Kidney epithelial cell (primary cell): ENCODE results near the gene ST3GAL4. TPM values are rescaled to one million over a fixed set of nuclear protein-coding genes. Genes with fewer than 3 reads are reported as not detected.

Experiments
- DNase-seq: peaks from one replicate; pipeline ENCODE4 v3.0.0-alpha.2; 2010; ENCODE audit warnings: low read depth
- H3K27me3 ChIP-seq: 2 replicates; pipeline ENCODE4 v1.6.0; 2011; ENCODE audit warnings: low read length; ENCODE audit not compliant: control insufficient read depth, insufficient read depth
- H3K36me3 ChIP-seq: 2 replicates; pipeline ENCODE4 v1.5.1; 2011; ENCODE audit warnings: low read length; ENCODE audit not compliant: control insufficient read depth, insufficient read depth
- H3K4me3 ChIP-seq: 2 replicates; pipeline ENCODE4 v1.5.1; 2011; ENCODE audit warnings: low read depth, mild to moderate bottlenecking, control low read depth, low read length
- total RNA-seq: library from RNA; depleted of rRNA; stranded (reverse); fragments of >200 nt; gene quantifications from 2 replicates; pipeline ENCODE4 v1.2.3, GENCODE V29; 2015
- TF ChIP-seq, protein P1 (sequence below): IDR thresholded peaks from 2 replicates; pipeline ENCODE4 v1.5.1; 2011; ENCODE audit warnings: mild to moderate bottlenecking, moderate library complexity, low read length, control low read depth, inconsistent platforms; ENCODE audit not compliant: insufficient read depth, poor library complexity, severe bottlenecking

Gene ST3GAL4
- total RNA-seq, 1 donor from 2014 or later = 12.7 TPM

- TF ChIP-seq, protein P1, sequence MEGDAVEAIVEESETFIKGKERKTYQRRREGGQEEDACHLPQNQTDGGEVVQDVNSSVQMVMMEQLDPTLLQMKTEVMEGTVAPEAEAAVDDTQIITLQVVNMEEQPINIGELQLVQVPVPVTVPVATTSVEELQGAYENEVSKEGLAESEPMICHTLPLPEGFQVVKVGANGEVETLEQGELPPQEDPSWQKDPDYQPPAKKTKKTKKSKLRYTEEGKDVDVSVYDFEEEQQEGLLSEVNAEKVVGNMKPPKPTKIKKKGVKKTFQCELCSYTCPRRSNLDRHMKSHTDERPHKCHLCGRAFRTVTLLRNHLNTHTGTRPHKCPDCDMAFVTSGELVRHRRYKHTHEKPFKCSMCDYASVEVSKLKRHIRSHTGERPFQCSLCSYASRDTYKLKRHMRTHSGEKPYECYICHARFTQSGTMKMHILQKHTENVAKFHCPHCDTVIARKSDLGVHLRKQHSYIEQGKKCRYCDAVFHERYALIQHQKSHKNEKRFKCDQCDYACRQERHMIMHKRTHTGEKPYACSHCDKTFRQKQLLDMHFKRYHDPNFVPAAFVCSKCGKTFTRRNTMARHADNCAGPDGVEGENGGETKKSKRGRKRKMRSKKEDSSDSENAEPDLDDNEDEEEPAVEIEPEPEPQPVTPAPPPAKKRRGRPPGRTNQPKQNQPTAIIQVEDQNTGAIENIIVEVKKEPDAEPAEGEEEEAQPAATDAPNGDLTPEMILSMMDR = no peak
- no peak for DNase-seq
Measured at GRCh38 chr11:126310992-126311310, 44.5 kb upstream of the ST3GAL4 start.

DNA sequence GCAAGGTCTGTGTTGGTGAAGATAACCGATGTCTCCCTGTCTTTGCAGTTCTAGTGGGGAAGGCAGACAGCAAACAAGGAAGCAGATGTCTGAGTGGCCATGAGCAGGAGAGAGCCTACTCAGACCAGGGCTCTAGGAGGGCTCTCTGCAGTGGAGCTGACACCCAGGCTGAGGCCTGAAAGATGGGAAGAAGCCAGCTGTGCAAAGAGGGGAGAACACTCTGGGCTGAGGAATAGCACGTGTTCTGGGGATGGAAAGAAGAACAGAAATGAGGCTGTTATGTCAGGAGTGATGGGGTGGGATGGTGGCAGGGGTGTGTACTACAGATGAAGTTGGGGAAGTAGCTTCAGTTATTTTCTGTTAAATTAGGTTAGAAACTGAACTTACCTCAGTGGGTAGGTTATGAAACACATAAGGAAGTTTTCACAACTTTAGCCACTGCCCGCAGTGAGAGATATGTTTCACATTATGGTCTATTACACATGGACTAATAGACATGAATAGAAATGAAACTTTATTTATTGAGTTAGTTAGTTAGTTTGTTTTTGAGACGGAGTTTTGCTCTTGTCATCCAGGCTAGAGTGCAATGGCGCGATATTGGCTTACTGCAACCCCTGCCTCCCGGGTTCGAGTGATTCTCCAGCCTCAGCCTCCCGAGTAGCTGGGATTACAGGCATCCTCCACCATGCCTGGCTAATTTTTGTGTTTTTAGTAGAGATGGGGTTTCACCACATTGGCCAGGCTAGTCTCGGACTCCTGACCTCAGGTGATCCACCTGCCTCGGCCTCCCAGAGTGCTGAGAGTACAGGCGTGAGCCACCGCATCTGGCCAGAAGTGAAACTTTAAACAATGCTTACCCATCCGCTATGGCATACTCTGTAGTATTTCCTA, 43.8 kb upstream of the ST3GAL4 start:
- TF ChIP-seq, protein P1 = no peak
- Histone ChIP-seq H3K36me3 (no peaks in the 10 kb centered on the region), H3K27me3 (no peaks in the 10 kb centered on the region), H3K4me3 (no peak overlapping the region)
- no peak for DNase-seq

More at GRCh38 chr11:126310992-126311310, 44.5 kb upstream of the ST3GAL4 start:
- H3K4me3 ChIP-seq = no peak overlapping the region
- H3K27me3 ChIP-seq = no peaks in the 10 kb centered on the region
- H3K36me3 ChIP-seq = no peaks in the 10 kb centered on the region

DNA sequence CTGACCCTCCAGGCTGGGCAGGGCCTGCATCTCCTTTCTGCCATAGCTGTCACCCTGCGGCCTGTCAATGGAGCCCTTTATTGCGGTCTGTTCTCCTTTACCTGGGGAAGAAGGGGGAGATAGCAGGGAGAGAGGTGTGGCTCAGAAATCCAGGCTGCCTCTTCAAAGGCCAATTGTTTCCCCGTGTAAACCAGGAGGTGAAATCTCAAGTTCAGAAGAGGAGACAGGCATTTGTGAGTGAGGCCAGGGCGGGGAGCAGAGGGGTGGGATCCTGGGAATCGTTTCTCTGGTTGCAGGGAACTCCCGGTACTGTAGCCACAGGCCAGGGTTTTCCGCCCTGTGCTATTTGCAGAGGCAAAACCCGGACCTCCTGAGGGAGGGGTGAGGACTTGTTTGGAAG, 42.5 kb upstream of the ST3GAL4 start:
- no peak for DNase-seq
- TF ChIP-seq, protein P1 = no peak
- Histone ChIP-seq H3K36me3 (no peaks in the 10 kb centered on the region), H3K4me3 (no peak overlapping the region), H3K27me3 (no peaks in the 10 kb centered on the region)

DNA sequence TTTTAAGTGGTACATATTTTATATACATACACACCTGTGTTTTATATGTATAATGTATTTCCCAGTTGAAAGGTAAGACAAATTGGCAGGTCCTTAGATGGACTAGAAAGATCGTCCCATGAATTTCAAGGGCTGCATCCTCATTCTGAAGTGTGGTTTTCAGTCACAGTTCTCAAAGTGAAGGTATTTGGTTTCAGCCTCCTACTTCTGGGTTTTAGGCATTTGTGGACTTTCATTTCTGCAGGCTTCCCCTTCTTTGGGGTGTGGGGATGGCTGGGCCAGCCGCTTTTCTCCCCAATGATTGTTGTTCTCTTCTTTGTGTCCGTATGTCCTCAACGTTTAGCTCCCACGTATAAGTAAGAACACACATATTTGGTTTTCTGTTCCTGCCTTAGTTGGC, 41.7 kb upstream of the ST3GAL4 start:
- DNase-seq = no peak
- no peaks in the 10 kb centered on the region for H3K36me3 ChIP-seq
- TF ChIP-seq, protein P1 = no peak
- no peak overlapping the region for H3K4me3 ChIP-seq
- no peaks in the 10 kb centered on the region for H3K27me3 ChIP-seq

GRCh38 chr11:126317432-126317755, 38.1 kb upstream of the ST3GAL4 start:
- Histone ChIP-seq H3K27me3 (no peaks in the 10 kb centered on the region), H3K4me3 (no peak overlapping the region), H3K36me3 (no peaks in the 10 kb centered on the region)
- DNase-seq = no peak
- TF ChIP-seq, protein P1 = no peak
